Stimulated activated memory B cell treated with anti-CD40 and anti-IgM and Interleukin-4, amounts not matched to agents 10 μg/mL and 1 μg/mL and 100 μg/mL, for 72 hours (primary cell): Measurements from ENCODE around the gene BRD2.

Source experiments
- ATAC-seq: fragments of 150-1000 bp; cut with Tn5 transposase; 2 replicates; pipeline ENCODE4 v1.10.0; 2021
- H3K27ac Mint-ChIP-seq: one replicate; pipeline ENCODE4 v1.8.0; 2022; ENCODE audit warnings: mild to moderate bottlenecking, mixed read lengths
- H3K27me3 Mint-ChIP-seq: one replicate; pipeline ENCODE4 v1.8.0; 2022; ENCODE audit warnings: mixed read lengths
- H3K36me3 Mint-ChIP-seq: one replicate; pipeline ENCODE4 v1.8.0; 2022; ENCODE audit warnings: mixed read lengths
- H3K4me1 Mint-ChIP-seq: one replicate; pipeline ENCODE4 v1.8.0; 2022; ENCODE audit warnings: mixed read lengths
- H3K4me3 Mint-ChIP-seq: one replicate; pipeline ENCODE4 v1.8.0; 2022; ENCODE audit warnings: mild to moderate bottlenecking, moderate library complexity, mixed read lengths
- H3K9me3 Mint-ChIP-seq: one replicate; pipeline ENCODE4 v1.8.0; 2022; ENCODE audit warnings: mixed read lengths

Gene BRD2

DNA sequence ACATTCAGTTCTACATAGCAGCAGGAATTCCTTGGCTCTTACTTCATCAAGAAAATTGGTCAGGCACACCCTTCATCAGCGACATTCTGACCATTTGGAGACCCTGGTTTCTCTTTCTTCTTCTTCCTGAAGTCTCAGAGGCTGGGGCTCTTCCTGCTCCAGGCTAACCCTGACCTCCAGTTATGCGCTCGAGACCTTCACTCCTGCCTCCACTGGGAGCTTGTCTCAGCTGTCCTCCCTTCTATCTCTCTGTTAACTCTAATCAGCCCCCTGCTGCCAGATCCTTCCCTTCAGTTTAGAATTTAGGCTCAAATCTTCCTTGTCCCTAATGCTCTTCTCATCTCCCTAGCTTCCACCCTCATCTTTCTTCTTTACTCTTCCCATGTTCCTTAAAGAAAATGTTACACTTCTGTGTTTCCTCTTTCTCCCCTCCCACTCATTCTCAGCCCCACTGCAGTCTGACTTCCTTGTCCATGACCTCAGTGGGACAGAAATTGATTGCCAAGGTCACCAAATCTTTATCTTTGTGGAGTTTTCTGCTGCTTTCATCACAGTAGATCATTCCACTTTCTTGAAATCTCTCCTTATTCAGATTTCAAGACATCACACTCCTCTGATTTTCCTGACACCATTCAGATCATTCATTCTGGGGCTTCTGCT, 49.4 kb downstream of the BRD2 start:
- no peak for ATAC-seq
- Mint-ChIP-seq H3K27ac (peak overlapping the region; percentile 96), H3K36me3 (no peaks in the 10 kb centered on the region), H3K9me3 (no peaks in the 10 kb centered on the region), H3K4me3 (peak overlapping the region; percentile 28), H3K4me1 (peaks cover 61% of the 10 kb centered on the region), H3K27me3 (no peaks in the 10 kb centered on the region)

DNA sequence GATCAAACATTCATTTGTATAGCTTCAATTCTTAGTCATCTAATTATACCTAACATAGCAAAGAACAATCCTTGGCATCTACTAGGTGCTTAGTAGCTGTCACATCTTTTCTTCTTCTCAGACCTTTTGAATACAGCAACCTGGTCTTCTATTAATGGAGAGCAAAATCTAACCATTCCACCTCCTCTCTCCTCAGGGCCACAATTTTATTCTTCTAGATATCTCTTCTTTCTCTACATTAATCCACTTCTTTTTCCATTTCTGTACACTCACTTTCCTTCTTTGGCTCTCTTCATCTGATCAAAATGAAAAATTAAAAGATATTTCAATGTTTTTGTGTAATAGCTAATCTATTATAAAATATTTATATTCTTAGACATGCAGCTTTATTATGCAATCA, 50.0 kb downstream of the BRD2 start:
- Mint-ChIP-seq H3K4me3 (peak overlapping the region; percentile 28), H3K9me3 (no peaks in the 10 kb centered on the region), H3K27ac (peak overlapping the region; percentile 96), H3K36me3 (no peaks in the 10 kb centered on the region), H3K4me1 (peaks cover 61% of the 10 kb centered on the region), H3K27me3 (no peaks in the 10 kb centered on the region)
- ATAC-seq = no peak

DNA sequence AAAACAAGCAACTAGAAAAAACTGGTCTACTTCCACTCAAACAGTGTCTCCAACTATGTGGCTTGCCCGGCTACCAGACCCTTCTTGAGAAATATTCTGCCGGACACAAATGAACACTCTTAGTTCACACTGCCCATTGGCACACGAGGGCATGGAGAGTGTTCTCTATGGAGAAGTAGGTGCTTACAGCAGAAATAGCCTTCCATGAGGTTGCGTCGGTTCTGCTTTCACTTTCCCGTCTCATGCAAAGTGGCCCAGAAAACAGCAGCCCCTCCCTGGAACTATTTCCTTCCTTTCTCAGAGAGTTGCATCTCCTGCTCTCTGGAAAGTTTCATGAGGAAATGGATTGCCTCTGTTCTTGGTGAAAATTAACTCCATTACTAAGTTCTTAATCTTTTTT, 50.5 kb downstream of the BRD2 start:
- no peaks in the 10 kb centered on the region for H3K36me3 Mint-ChIP-seq

DNA sequence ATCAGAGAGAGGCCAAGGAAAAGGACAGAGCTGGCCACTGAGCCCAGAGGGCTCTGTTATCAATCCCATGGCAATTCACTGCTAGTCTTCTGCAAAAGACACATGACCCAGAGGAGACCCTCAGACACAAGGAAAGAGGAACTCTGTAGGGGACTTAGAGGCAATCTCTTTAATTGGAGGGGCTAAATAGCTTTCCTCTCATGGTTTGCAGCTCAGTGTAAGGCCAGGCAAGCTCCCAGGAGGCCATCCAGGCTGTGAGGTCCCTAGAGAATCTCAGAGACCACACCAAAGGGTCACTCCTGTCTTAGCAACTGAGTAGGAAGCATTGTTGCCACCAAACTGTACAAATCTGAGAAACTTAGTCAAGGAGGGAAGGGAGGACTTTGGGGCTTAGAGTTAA, 51.0 kb downstream of the BRD2 start:
- peak overlapping the region; percentile 96 for H3K27ac Mint-ChIP-seq
- ATAC-seq = peak; percentile 40
- no peaks in the 10 kb centered on the region for H3K36me3 Mint-ChIP-seq
- H3K27me3 Mint-ChIP-seq = no peaks in the 10 kb centered on the region
- peaks cover 61% of the 10 kb centered on the region for H3K4me1 Mint-ChIP-seq
- peak overlapping the region; percentile 47 for H3K4me3 Mint-ChIP-seq
- no peaks in the 10 kb centered on the region for H3K9me3 Mint-ChIP-seq

More for the DNA sequence above, 50.5 kb downstream of the BRD2 start:
- H3K4me3 Mint-ChIP-seq = peak overlapping the region; percentile 47
- H3K27ac Mint-ChIP-seq = peak overlapping the region; percentile 96
- H3K4me1 Mint-ChIP-seq = peaks cover 61% of the 10 kb centered on the region
- peak; percentile 92 for ATAC-seq
- H3K27me3 Mint-ChIP-seq = no peaks in the 10 kb centered on the region
- no peaks in the 10 kb centered on the region for H3K9me3 Mint-ChIP-seq

DNA sequence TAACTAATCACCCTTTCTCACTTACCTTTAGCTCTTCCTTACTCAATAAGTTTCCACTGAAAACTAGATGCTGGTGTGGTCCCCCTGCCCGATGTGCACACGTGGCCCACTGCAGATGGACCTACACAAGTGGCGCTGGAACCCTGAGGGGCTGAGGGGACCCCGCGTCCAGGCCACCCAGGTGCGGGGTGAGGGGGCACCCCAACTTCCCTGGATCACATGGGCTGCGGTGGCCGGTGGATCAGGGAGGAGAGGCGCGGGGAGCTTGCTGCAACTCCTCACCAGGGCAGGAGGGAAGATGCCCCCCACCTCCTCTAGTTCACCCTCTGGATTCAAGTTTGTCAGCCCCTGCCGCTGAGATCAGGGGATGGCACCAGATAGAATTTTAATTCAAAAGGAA, 53.5 kb downstream of the BRD2 start:
- Mint-ChIP-seq H3K4me1 (peaks cover 43% of the 10 kb centered on the region), H3K27ac (peak overlapping the region; percentile 96), H3K27me3 (no peaks in the 10 kb centered on the region), H3K36me3 (no peaks in the 10 kb centered on the region), H3K9me3 (no peaks in the 10 kb centered on the region), H3K4me3 (no peak overlapping the region)
- no peak for ATAC-seq

DNA sequence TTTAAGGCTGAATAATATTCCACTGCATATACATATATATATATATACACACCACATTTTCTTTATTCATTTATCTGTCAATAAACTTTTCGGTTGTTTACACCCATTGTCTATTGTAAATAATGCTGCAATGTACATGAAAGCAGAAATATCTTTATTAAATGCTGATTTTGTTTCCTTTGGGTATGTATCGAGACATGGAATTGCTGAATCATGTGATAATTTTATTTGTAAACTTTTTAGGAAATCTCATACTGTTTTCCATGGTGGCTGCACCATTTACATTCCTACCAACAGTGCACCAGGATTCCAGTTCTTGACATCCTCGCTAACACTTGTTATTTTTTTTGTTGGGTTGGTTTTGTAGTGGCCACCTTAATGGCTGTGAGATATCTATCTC, 55.1 kb downstream of the BRD2 start:
- Mint-ChIP-seq H3K36me3 (no peaks in the 10 kb centered on the region), H3K4me3 (no peak overlapping the region), H3K27ac (peak overlapping the region; percentile 96), H3K9me3 (no peaks in the 10 kb centered on the region), H3K27me3 (no peaks in the 10 kb centered on the region), H3K4me1 (peaks cover 41% of the 10 kb centered on the region)
- no peak for ATAC-seq

DNA sequence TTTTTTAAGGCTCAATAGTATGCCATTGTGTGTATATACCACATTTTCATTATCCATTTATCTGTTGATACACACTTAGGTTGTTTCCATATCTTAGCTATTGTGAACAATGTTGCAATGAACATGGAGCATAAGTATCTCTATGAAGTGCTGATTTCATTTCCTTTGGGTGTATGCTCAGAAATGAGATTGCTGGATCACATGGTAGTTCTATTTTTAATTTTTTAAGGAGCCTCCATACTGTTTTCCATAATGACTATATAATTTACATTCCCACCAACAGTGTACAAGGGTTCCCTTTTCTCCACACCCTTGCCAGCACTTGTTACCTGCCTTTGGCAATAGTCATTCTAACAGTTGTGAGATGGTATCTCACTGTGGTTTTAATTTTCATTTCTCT, 56.1 kb downstream of the BRD2 start:
- H3K4me3 Mint-ChIP-seq = no peak overlapping the region
- peaks cover 41% of the 10 kb centered on the region for H3K4me1 Mint-ChIP-seq
- ATAC-seq = no peak
- H3K36me3 Mint-ChIP-seq = no peaks in the 10 kb centered on the region
- H3K27ac Mint-ChIP-seq = peak overlapping the region; percentile 23
- no peaks in the 10 kb centered on the region for H3K27me3 Mint-ChIP-seq
- H3K9me3 Mint-ChIP-seq = no peaks in the 10 kb centered on the region

DNA sequence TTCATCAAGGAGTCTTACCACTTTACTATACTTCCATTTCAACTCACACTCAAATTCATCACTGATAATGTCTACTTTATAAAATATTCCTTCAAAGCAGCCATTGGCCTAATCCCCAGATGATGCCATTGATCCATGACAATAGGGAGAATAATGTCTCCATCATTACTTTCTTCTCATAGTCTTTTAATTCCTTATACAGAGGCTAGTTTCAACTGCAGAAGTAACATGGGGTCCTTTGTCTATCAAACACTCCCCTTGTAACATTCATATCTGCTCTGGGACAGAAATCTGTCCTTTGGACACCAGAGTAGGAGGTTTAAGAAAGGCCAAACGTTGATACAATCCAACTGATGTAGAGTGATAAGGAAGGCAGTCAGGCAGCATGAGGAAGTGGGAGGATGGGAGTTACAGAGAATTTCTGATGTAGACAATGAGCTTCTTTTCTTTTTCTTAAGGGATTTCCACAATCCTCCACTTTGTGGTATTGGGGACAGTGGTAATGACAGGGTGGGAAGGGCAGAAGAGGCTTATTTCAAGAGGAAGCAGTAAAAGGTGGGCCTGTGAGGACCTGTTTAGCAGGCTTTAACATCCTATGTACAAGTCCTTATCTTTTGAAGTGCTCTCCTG, 59.9 kb downstream of the BRD2 start:
- H3K9me3 Mint-ChIP-seq = peaks cover 2% of the 10 kb centered on the region
- peak overlapping the region; percentile 100 for H3K27ac Mint-ChIP-seq
- H3K27me3 Mint-ChIP-seq = no peaks in the 10 kb centered on the region
- H3K4me3 Mint-ChIP-seq = peak overlapping the region; percentile 82
- peaks cover 62% of the 10 kb centered on the region for H3K4me1 Mint-ChIP-seq
- ATAC-seq = peak; percentile 13
- peaks cover 7% of the 10 kb centered on the region for H3K36me3 Mint-ChIP-seq

DNA sequence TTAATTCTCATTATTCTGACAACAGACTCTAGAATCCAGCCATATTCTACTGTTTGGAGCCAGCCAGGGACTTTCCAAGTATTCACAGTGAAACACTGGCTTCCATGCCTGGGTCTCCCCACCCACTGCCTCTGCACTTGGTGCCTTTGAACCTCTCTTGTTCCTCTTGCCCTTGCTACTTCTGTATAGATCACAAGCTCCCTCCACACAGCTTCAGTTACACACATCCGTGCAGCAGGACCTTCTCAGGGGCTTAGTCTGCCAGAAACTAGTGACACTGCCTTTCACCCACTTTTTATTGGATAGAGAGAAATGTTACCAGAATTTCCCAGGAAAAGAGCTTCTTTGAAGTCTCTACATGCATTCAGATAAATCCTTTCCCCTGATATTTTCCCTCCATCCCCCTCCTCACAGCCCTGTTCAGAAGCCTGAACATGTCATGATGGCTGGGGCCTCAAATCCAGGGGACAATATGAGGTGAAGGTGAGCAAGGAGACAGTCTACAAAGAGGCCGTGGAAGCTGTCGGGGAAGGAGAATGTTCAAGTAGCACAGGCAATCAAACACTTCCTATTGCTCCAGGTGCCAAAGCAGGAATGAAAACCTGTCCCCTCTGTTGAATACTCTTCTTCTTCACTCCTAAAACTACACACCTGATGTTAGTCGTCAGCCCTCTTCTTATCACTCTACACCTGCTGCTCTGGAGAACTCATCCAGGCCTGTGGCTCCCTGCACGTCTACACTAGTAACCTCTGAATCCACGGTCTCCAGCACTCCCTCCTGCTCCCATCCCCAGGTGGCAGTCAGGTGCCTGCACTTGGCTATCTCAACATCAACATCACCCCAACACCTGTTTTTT, 61.2 kb downstream of the BRD2 start:
- Mint-ChIP-seq H3K36me3 (peaks cover 18% of the 10 kb centered on the region), H3K4me3 (peak overlapping the region; percentile 83), H3K9me3 (peaks cover 8% of the 10 kb centered on the region), H3K27ac (peak overlapping the region; percentile 100), H3K4me1 (peaks cover 62% of the 10 kb centered on the region), H3K27me3 (no peaks in the 10 kb centered on the region)
- ATAC-seq = peak; percentile 95

DNA sequence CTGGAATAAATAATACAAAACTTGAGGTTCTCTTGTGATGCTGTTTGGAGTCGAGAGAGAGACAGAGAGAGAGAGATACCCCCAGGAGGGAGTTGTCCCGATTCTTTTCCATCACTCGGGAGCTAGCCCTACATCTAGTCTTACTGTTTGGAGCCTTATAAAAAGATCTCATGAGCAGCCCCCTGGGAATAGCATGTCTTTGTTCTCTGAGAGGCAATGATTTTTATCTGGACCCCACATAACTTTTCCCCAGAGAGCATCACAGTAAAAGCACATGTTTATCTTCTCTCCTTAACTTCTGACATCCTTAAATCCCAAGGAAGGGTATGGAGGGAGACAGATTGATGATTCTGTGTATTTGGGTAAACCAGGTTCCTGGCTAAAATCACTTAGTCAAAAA, 61.9 kb downstream of the BRD2 start:
- no peak for ATAC-seq
- H3K9me3 Mint-ChIP-seq = peaks cover 11% of the 10 kb centered on the region
- peak overlapping the region; percentile 100 for H3K27ac Mint-ChIP-seq
- H3K36me3 Mint-ChIP-seq = peaks cover 25% of the 10 kb centered on the region
- no peaks in the 10 kb centered on the region for H3K27me3 Mint-ChIP-seq
- H3K4me1 Mint-ChIP-seq = peaks cover 62% of the 10 kb centered on the region
- peak overlapping the region; percentile 83 for H3K4me3 Mint-ChIP-seq
